Measurements from ENCODE around the gene AOC3. TPM values are rescaled to one million over a fixed set of nuclear protein-coding genes. Genes with fewer than 3 reads are reported as not detected.
A peak's percentile ranks its signal among the peaks of the same experiment; 100 is the strongest.

Gene AOC3
- total and polyA plus RNA-seq, 2 of the 13 experiments (the other 11 are each of a cell fraction or from before 2014, with no cell fraction given), result 8.7 to 51.7 TPM

- peak; percentile 44; the same call in 1 of the 2 replicates for TF ChIP-seq HNF1A (IDR thresholded peaks at IDR 0.05; ENCODE audit: low read depth)
- TF ChIP-seq HNF1A (CRISPR knock-in tag; IDR thresholded peaks at IDR 0.05; ENCODE audit: borderline replicate concordance), result peak; percentile 61; the same call in 1 of the 2 replicates
- TF ChIP-seq ATF1 (CRISPR knock-in tag; IDR thresholded peaks at IDR 0.05), result 0 out of 2 replicates have a peak, but pooled peaks have one; percentile 32
- TF ChIP-seq GABPA (IDR thresholded peaks at IDR 0.05; ENCODE audit: low read depth, low read length), result peak; percentile 44
- peak; percentile 80 for TF ChIP-seq GABPA (CRISPR knock-in tag; IDR thresholded peaks at IDR 0.05; ENCODE audit: low read depth)
- peak; percentile 85 for TF ChIP-seq ZFX (CRISPR knock-in tag; IDR thresholded peaks at IDR 0.05; ENCODE audit: low read depth)
- no peak for TF ChIP-seq MTF1 (CRISPR knock-in tag; IDR thresholded peaks at IDR 0.05)
- TF ChIP-seq ZNF362 (CRISPR knock-in tag; IDR thresholded peaks at IDR 0.05; ENCODE audit: borderline replicate concordance), result no peak
- TF ChIP-seq SYNCRIP (IDR thresholded peaks at IDR 0.05; ENCODE audit: insufficient read depth, low read depth, low read length), result no peak
- no peak for TF ChIP-seq ZNF17 (CRISPR knock-in tag; IDR thresholded peaks at IDR 0.05)
- TF ChIP-seq ZNF691 (CRISPR knock-in tag; IDR thresholded peaks at IDR 0.05; ENCODE audit: borderline replicate concordance, low read depth), result peak; percentile 55; the same call in 1 of the 2 replicates
- TF ChIP-seq PAXIP1 (CRISPR knock-in tag; conservative IDR thresholded peaks at IDR 0.05), result peak; percentile 95
- TF ChIP-seq MAX (IDR thresholded peaks at IDR 0.05), result peak; percentile 3
- TF ChIP-seq TBX2 (CRISPR knock-in tag; IDR thresholded peaks at IDR 0.05; ENCODE audit: borderline replicate concordance), result peak; percentile 44; the same call in 1 of the 2 replicates
- no peak for TF ChIP-seq ZSCAN12 (CRISPR knock-in tag; IDR thresholded peaks at IDR 0.05)
- TF ChIP-seq SPEN (CRISPR knock-in tag; IDR thresholded peaks at IDR 0.05; ENCODE audit: low read depth), result peak; percentile 84
These were observed 3.2 kb downstream of the AOC3 start (continued) for GRCh38 chr17:42853968-42854790.

All from HepG2 (cell line).